Neural progenitor cell (in vitro differentiated cells): ENCODE data around the gene TNFRSF14.
"Not testable (repeated sequence)": the region's sequence is repeated elsewhere in the genome, so short reads cannot be mapped to it uniquely, and the experiment has no call there.

Source experiments
- EZH2 ChIP-seq: fragments of 200-600 bp; sonication (generic); IDR thresholded peaks from 2 replicates; pipeline ENCODE4 v1.6.1; 2017; ENCODE audit warnings: antibody characterized with exemption, mild to moderate bottlenecking, moderate library complexity
- EZH2phosphoT487 ChIP-seq: fragments of 200-600 bp; sonication (generic); IDR thresholded peaks from 2 replicates; pipeline ENCODE4 v1.6.1; 2017; ENCODE audit warnings: antibody characterized with exemption
- TF ChIP-seq, protein P1 (sequence below): fragments of 200-600 bp; sonication (generic); IDR thresholded peaks from 2 replicates; pipeline ENCODE4 v1.5.1; 2017; ENCODE audit warnings: antibody characterized with exemption, mild to moderate bottlenecking

DNA sequence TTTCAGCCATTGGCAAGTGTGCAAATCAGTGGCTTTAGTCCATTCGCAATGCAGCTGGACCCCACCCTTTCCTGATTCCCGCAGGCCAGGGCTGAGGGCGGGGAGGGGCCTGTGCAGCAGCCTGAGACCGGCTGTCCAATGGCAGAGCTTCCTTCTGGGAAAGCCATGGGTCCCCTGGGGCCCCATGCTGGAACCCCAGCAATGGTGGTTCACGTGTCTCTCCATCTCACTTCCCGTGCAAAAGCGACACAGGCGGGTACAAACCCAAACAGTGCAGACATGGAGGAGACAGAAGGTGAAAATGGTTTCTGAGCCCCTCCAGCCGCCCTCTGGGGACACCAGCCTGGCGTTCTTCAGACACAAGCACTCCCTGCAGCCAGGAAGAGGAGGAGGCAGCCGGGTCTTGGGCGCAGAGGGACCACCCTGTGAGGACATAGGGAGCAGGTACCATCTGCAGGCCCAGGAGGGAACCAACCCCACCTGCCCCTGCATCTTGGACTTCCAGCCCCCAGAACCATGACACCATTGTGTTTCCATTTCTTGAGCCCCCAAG lies 5.8 kb upstream of the TNFRSF14 start:
- TF ChIP-seq, protein P1, sequence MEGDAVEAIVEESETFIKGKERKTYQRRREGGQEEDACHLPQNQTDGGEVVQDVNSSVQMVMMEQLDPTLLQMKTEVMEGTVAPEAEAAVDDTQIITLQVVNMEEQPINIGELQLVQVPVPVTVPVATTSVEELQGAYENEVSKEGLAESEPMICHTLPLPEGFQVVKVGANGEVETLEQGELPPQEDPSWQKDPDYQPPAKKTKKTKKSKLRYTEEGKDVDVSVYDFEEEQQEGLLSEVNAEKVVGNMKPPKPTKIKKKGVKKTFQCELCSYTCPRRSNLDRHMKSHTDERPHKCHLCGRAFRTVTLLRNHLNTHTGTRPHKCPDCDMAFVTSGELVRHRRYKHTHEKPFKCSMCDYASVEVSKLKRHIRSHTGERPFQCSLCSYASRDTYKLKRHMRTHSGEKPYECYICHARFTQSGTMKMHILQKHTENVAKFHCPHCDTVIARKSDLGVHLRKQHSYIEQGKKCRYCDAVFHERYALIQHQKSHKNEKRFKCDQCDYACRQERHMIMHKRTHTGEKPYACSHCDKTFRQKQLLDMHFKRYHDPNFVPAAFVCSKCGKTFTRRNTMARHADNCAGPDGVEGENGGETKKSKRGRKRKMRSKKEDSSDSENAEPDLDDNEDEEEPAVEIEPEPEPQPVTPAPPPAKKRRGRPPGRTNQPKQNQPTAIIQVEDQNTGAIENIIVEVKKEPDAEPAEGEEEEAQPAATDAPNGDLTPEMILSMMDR = not testable (repeated sequence)
- not testable (repeated sequence) for TF ChIP-seq EZH2, EZH2phosphoT487
